ENCODE measurements around the gene LIX1L.

DNA sequence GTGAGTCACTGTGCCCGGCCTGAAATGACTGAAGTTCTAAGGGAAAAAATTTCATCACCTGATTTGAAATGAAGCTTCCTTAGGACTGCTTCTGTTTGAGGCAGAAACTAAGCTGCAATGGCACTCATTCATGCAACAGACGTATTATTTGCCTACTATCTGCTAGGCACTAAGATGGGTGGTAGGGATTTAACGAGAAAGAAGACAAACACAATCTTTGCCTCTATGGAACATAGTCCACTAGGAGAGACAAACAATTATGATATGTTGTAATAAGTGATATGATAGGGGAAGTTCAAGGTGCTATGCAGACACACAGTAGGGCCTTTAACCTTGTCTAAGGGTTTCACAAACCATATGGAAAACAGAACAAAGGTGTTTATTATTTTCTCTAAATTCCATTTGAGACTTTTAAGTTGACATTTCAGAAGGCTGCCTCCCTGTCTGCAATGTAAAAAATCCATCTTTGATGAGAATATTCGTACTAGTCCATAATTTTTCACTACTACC lies 11.3 kb downstream of the LIX1L start:
- no peak for TF ChIP-seq CTCF (IDR thresholded peaks at IDR 0.05; ENCODE audit: low read length)
- TF ChIP-seq EZH2phosphoT487 (IDR thresholded peaks at IDR 0.05; ENCODE audit: low read length): no peak

All from MM.1S (cell line).